PC-9 (cell line): ENCODE measurements around the gene ODF2. TPM values are rescaled to one million over a fixed set of nuclear protein-coding genes. Genes with fewer than 3 reads are reported as not detected.
A peak's percentile ranks its signal among the peaks of the same experiment; 100 is the strongest.

Experiments
- BruUV-seq: library from RNA; stranded (reverse); fragments of 400-500 nt; replicated peaks from 2 replicates; lab custom pipeline; 2021; lab: Mats Ljungman, UMichigan
- CTCF ChIA-PET: fragments of 300-600 bp; sonication (Branson Sonifier 250); formaldehyde crosslinking; loops from one replicate; lab custom pipeline; 2022; ENCODE audit warnings: antibody characterized with exemption; lab: Charles Lee
- POLR2A ChIA-PET: fragments of 300-600 bp; sonication (Branson Sonifier 250); formaldehyde crosslinking; loops from one replicate; lab custom pipeline; 2022; ENCODE audit warnings: antibody characterized with exemption; ENCODE audit not compliant: unreplicated experiment; lab: Charles Lee
- DNase-seq, 2 experiments: peaks; one replicate each; pipeline versions ENCODE4 v3.0.0 to v3.0.0-alpha.2; 2015 to 2022; ENCODE audit warnings: mixed read lengths in 1 of 2
- H2AFZ ChIP-seq: fragments of 200-600 bp; sonication (generic); 2 replicates; pipeline ENCODE4 v1.8.1; 2017; ENCODE audit warnings: antibody characterized with exemption
- H3F3A ChIP-seq: fragments of 200-600 bp; sonication (generic); 2 replicates; pipeline ENCODE4 v1.8.1; 2017; ENCODE audit warnings: antibody characterized with exemption, mild to moderate bottlenecking, low read depth; ENCODE audit not compliant: insufficient read depth
- H3K27ac ChIP-seq: fragments of 200-600 bp; sonication (generic); 2 replicates; pipeline ENCODE4 v1.6.1; 2016; ENCODE audit warnings: mixed run types
- H3K27me3 ChIP-seq: fragments of 200-600 bp; sonication (generic); 2 replicates; pipeline ENCODE4 v1.6.1; 2016; ENCODE audit warnings: low read depth, mixed run types; ENCODE audit not compliant: insufficient read depth
- H3K36me3 ChIP-seq: fragments of 200-600 bp; sonication (generic); 2 replicates; pipeline ENCODE4 v1.6.1; 2016; ENCODE audit warnings: low read depth, mixed run types
- H3K4me1 ChIP-seq: fragments of 200-600 bp; sonication (generic); replicated peaks from 2 replicates; pipeline ENCODE4 v1.6.1; 2016; ENCODE audit warnings: mixed run types; ENCODE audit not compliant: insufficient read depth
- H3K4me2 ChIP-seq: fragments of 200-600 bp; sonication (generic); 2 replicates; pipeline ENCODE4 v1.6.1; 2017; ENCODE audit warnings: mixed run types
- H3K4me3 ChIP-seq: fragments of 200-600 bp; sonication (generic); 2 replicates; pipeline ENCODE4 v1.6.1; 2016; ENCODE audit warnings: mixed run types
- H3K79me2 ChIP-seq: fragments of 200-600 bp; sonication (generic); 2 replicates; pipeline ENCODE4 v1.6.1; 2017; ENCODE audit warnings: low read depth, mixed run types
- H3K9me2 ChIP-seq: fragments of 200-600 bp; sonication (generic); 2 replicates; pipeline ENCODE4 v1.8.1; 2017; ENCODE audit warnings: mild to moderate bottlenecking; ENCODE audit not compliant: insufficient read depth
- H3K9me3 ChIP-seq: fragments of 200-600 bp; sonication (generic); 2 replicates; pipeline ENCODE4 v1.8.1; 2016; ENCODE audit warnings: low read depth; ENCODE audit not compliant: insufficient read depth
- H4K20me1 ChIP-seq: fragments of 200-600 bp; sonication (generic); 2 replicates; pipeline ENCODE4 v1.8.1; 2017; ENCODE audit not compliant: insufficient read depth
- CTCF ChIP-seq: fragments of 200-600 bp; sonication (generic); conservative IDR thresholded peaks from 2 replicates; pipeline ENCODE4 v1.6.1; 2017; ENCODE audit warnings: mixed run types, antibody characterized with exemption, mild to moderate bottlenecking, moderate library complexity
- EZH2 ChIP-seq: fragments of 200-600 bp; sonication (generic); IDR thresholded peaks from 2 replicates; pipeline ENCODE4 v1.8.0; 2017; ENCODE audit warnings: antibody characterized with exemption, low read depth
- intact Hi-C: fragments of 100-400 bp; cut with micrococcal nuclease; formaldehyde crosslinking; loops from one replicate; pipeline ENCODE4 v1.10.0; 2022; ENCODE audit not compliant: unreplicated experiment
- total RNA-seq: library from RNA; stranded (reverse); gene quantifications from 2 replicates; pipeline ENCODE4 v1.2.3, GENCODE V29; 2021

Gene ODF2
- total RNA-seq, 1 experiment from 2014 or later = 58.2 TPM

GRCh38 chr9:128409450-128409849 lies 46.4 kb upstream of the ODF2 start:
- H2AFZ ChIP-seq = no peak overlapping the region
- no peaks in the 10 kb centered on the region for H3K27me3 ChIP-seq
- H3K79me2 ChIP-seq = no peaks in the 10 kb centered on the region
- no peaks in the 10 kb centered on the region for H3K4me1 ChIP-seq
- ChIA-PET CTCF (no interaction called here), POLR2A (no interaction called here)
- BruUV-seq = no TSS peak
- DNase-seq = no peak
- no peaks in the 10 kb centered on the region for H3K36me3 ChIP-seq
- intact Hi-C loops = no loop called here
- H3K9me2 ChIP-seq = no peaks in the 10 kb centered on the region
- no peaks in the 10 kb centered on the region for H3K9me3 ChIP-seq
- H3K4me2 ChIP-seq = no peak overlapping the region
- H3K4me3 ChIP-seq = no peak overlapping the region
- no peaks in the 10 kb centered on the region for H3F3A ChIP-seq
- no peak overlapping the region for H3K27ac ChIP-seq
- TF ChIP-seq CTCF (no peak), EZH2 (no peak)
- no peaks in the 10 kb centered on the region for H4K20me1 ChIP-seq

GRCh38 chr9:128409978-128410377 lies 45.8 kb upstream of the ODF2 start:
- H3F3A ChIP-seq = no peaks in the 10 kb centered on the region
- H3K27me3 ChIP-seq = no peaks in the 10 kb centered on the region
- CTCF ChIA-PET = interaction anchor here (0.6 to 2.6 kb wide), 3 partner anchors 35 to 267 kb away, joined by 7 to 10 read pairs (median 8); no protein-coding TSS in a partner anchor
- POLR2A ChIA-PET = no interaction called here
- H3K36me3 ChIP-seq = no peaks in the 10 kb centered on the region
- intact Hi-C loops = loop anchor here (5.0 kb wide), 1 partner anchor 68 kb away; the partner anchor contains the start of gene SLC27A4
- BruUV-seq = no TSS peak
- no peaks in the 10 kb centered on the region for H3K9me2 ChIP-seq
- no peak for TF ChIP-seq CTCF
- TF ChIP-seq EZH2 = no peak
- no peak overlapping the region for H3K4me3 ChIP-seq
- no peaks in the 10 kb centered on the region for H3K79me2 ChIP-seq
- no peaks in the 10 kb centered on the region for H3K4me1 ChIP-seq
- no peak overlapping the region for H3K4me2 ChIP-seq
- no peaks in the 10 kb centered on the region for H4K20me1 ChIP-seq
- DNase-seq = peak in 1 of 2 experiments; percentile 20
- no peaks in the 10 kb centered on the region for H3K9me3 ChIP-seq
- no peak overlapping the region for H3K27ac ChIP-seq
- H2AFZ ChIP-seq = no peak overlapping the region

- intact Hi-C loops = loop anchor here (1.0 to 5.0 kb wide), 2 partner anchors 69 to 116 kb away; partner anchors contain the start of gene SLC27A4
- no peak for TF ChIP-seq EZH2
- no peak for TF ChIP-seq CTCF
- Histone ChIP-seq H3K79me2 (no peaks in the 10 kb centered on the region), H3K9me2 (no peaks in the 10 kb centered on the region), H3K4me1 (peaks cover 14% of the 10 kb centered on the region), H3K4me2 (no peak overlapping the region), H4K20me1 (no peaks in the 10 kb centered on the region), H3F3A (peaks cover 5% of the 10 kb centered on the region), H2AFZ (no peak overlapping the region), H3K4me3 (no peak overlapping the region), H3K9me3 (no peaks in the 10 kb centered on the region), H3K27me3 (no peaks in the 10 kb centered on the region), H3K27ac (no peak overlapping the region), H3K36me3 (no peaks in the 10 kb centered on the region)
- POLR2A ChIA-PET = no interaction called here
- no peak for DNase-seq
- BruUV-seq = no TSS peak
- CTCF ChIA-PET = interaction anchor here (0.9 to 2.6 kb wide), 2 partner anchors 49 to 287 kb away, joined by 3 to 8 read pairs; no protein-coding TSS in a partner anchor
These were observed 44.3 kb upstream of the ODF2 start for GRCh38 chr9:128411364-128412119.
